GM12892 (cell line): ENCODE measurements around the gene ESRRB.

Experiments used
- POLR2A ChIP-seq: IDR thresholded peaks from 2 replicates; pipeline ENCODE4 v1.6.1; 2011; ENCODE audit warnings: low read depth, low read length, control low read depth
- POLR2AphosphoS5 ChIP-seq: IDR thresholded peaks from 2 replicates; pipeline ENCODE4 v1.6.1; 2011; ENCODE audit warnings: low read depth, low read length, control low read depth

- TF ChIP-seq POLR2AphosphoS5 (no peak), POLR2A (no peak)
These were observed 14.7 kb downstream of the ESRRB start for GRCh38 chr14:76390621-76391020.
